ENCODE measurements around the gene CCDC181.
A peak's percentile ranks its signal among the peaks of the same experiment; 100 is the strongest.

DNA sequence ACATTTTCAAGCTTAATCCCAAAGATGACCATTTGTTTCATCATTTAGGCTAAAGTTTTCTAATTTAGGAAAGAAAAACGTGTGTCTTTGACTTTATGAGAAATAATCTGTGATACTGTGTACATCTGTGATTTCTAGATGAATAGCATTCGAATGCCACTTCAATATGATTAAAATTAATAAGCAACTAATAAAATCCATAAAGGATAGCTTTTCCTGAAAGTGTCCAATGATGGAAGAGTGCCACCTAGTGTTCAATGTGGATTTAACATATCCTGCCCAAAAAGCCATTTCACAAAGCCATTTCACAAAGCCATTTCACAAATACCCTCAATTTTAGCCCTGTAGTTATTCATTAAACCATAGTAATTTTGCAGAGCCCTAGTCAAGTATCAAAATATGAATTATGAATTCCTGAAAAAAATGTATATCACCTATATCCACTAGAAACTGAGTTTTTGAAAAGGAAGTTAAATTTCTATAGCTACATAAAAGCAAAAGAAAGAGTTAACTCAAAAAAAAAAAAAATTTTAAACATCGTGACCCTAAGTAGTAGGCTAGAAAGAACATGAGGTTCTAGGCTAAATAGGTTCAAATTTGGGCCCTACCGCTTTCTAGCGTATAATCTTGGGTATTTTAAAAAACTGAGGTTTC is 78.8 kb downstream of the CCDC181 start:
- TF ChIP-seq ZFX (IDR thresholded peaks at IDR 0.05; ENCODE audit: borderline replicate concordance): no peak
- TF ChIP-seq, protein P1, sequence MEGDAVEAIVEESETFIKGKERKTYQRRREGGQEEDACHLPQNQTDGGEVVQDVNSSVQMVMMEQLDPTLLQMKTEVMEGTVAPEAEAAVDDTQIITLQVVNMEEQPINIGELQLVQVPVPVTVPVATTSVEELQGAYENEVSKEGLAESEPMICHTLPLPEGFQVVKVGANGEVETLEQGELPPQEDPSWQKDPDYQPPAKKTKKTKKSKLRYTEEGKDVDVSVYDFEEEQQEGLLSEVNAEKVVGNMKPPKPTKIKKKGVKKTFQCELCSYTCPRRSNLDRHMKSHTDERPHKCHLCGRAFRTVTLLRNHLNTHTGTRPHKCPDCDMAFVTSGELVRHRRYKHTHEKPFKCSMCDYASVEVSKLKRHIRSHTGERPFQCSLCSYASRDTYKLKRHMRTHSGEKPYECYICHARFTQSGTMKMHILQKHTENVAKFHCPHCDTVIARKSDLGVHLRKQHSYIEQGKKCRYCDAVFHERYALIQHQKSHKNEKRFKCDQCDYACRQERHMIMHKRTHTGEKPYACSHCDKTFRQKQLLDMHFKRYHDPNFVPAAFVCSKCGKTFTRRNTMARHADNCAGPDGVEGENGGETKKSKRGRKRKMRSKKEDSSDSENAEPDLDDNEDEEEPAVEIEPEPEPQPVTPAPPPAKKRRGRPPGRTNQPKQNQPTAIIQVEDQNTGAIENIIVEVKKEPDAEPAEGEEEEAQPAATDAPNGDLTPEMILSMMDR (IDR thresholded peaks at IDR 0.05): peak; percentile 93

Measured in 22Rv1 (cell line).